ENCODE results near the gene RPS18. TPM values are rescaled to one million over a fixed set of nuclear protein-coding genes. Genes with fewer than 3 reads are reported as not detected.
"Not testable (repeated sequence)": the region's sequence is repeated elsewhere in the genome, so short reads cannot be mapped to it uniquely, and the experiment has no call there.

The RPS18 gene
- total RNA-seq, 6 experiments from 2014 or later = 504 to 932 (median 612) TPM

GRCh38 chr6:33279257-33279695, 7.4 kb downstream of the RPS18 start:
- intact Hi-C loops (cut with DNase I) = no loop called here
- ATAC-seq = peak in 3 of 4 donors; percentile 8 to 17 (median 13)
- TF ChIP-seq POLR2A (IDR thresholded peaks at IDR 0.05) = no peak
- no peak for TF ChIP-seq CTCF (IDR thresholded peaks at IDR 0.05)
- peaks cover 2 to 25% (median 12%) of the 10 kb centered on the region in 4 donors for H3K4me1 ChIP-seq
- H3K36me3 ChIP-seq = peaks cover 0 to 36% (median 7%) of the 10 kb centered on the region in 4 donors
- H3K9me3 ChIP-seq = no peaks in the 10 kb centered on the region
- DNase-seq = no peak
- H3K27me3 ChIP-seq = no peaks in the 10 kb centered on the region
- H3K4me3 ChIP-seq = no peak overlapping the region
- WGBS (ENCODE audit: insufficient coverage, low coverage, low lambda C conversion rate, missing lambda C conversion rate) = 20% methylated on average over 1 of the region's 13 CpGs
- no peak overlapping the region for H3K27ac ChIP-seq

GRCh38 chr6:33279971-33280511, 8.2 kb downstream of the RPS18 start:
- H3K4me3 ChIP-seq = no peak overlapping the region
- peaks cover 0 to 37% (median 7%) of the 10 kb centered on the region in 4 donors for H3K36me3 ChIP-seq
- 29% methylated on average over 1 of the region's 5 CpGs for WGBS (ENCODE audit: insufficient coverage, low coverage, low lambda C conversion rate, missing lambda C conversion rate)
- no peak for TF ChIP-seq POLR2A (IDR thresholded peaks at IDR 0.05)
- TF ChIP-seq CTCF (IDR thresholded peaks at IDR 0.05) = peak; percentile 17 to 36 (median 24)
- peaks cover 0 to 18% (median 8%) of the 10 kb centered on the region in 4 donors for H3K4me1 ChIP-seq
- DNase-seq (no peak), ATAC-seq (peak; percentile 12 to 50 (median 35))
- H3K9me3 ChIP-seq = no peaks in the 10 kb centered on the region
- H3K27me3 ChIP-seq = no peaks in the 10 kb centered on the region
- no peak overlapping the region for H3K27ac ChIP-seq
- intact Hi-C loops (cut with DNase I) = no loop called here

GRCh38 chr6:33280539-33280938, 8.7 kb downstream of the RPS18 start:
- intact Hi-C loops (cut with DNase I) = no loop called here
- H3K27me3 ChIP-seq = no peaks in the 10 kb centered on the region
- no peak for ATAC-seq
- peaks cover 0 to 38% (median 4%) of the 10 kb centered on the region in 4 donors for H3K36me3 ChIP-seq
- DNase-seq = no peak
- H3K27ac ChIP-seq = no peak overlapping the region
- no peak overlapping the region for H3K4me3 ChIP-seq
- H3K4me1 ChIP-seq = peaks cover 0 to 13% (median 6%) of the 10 kb centered on the region in 4 donors
- TF ChIP-seq CTCF (IDR thresholded peaks at IDR 0.05) = no peak
- TF ChIP-seq POLR2A (IDR thresholded peaks at IDR 0.05) = no peak
- WGBS (ENCODE audit: insufficient coverage, low coverage, low lambda C conversion rate, missing lambda C conversion rate) = no CpG with 5 or more reads among the region's 6 CpGs
- no peaks in the 10 kb centered on the region for H3K9me3 ChIP-seq

DNA sequence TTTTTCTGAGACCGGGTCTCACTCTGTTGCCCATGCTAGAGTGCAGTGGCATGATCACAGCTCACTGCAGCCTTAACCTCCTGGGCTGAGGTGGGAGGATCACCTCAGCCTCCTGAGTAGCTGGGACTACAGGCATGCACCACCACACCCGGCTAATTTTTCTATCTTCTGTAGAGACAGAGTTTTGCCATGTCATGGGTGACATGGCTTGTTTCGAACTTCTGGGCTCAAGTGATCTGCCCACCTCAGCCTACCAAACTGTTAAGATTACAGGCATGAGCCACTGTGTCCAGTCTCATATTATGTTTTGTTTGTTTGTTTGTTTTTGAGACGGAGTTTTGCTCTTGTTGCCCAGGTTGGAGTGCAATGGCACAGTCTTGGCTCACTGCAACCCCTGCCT, 13.3 kb downstream of the RPS18 start:
- peaks cover 0 to 37% (median 8%) of the 10 kb centered on the region in 4 donors for H3K36me3 ChIP-seq
- DNase-seq; H3K9me3 ChIP-seq; H3K27ac ChIP-seq; ATAC-seq; intact Hi-C loops (cut with DNase I); H3K4me3 ChIP-seq; H3K27me3 ChIP-seq: not testable (repeated sequence)
- 72% methylated on average over 4 of the region's 4 CpGs for WGBS (ENCODE audit: insufficient coverage, low coverage, low lambda C conversion rate, missing lambda C conversion rate)
- H3K4me1 ChIP-seq = peaks cover 0 to 12% (median 5%) of the 10 kb centered on the region in 4 donors

GRCh38 chr6:33286946-33287914, 15.4 kb downstream of the RPS18 start:
- WGBS (ENCODE audit: insufficient coverage, low coverage, low lambda C conversion rate, missing lambda C conversion rate) = 79% methylated on average over 15 of the region's 22 CpGs
- no peak for ATAC-seq
- no peak for TF ChIP-seq CTCF (IDR thresholded peaks at IDR 0.05)
- no peak for TF ChIP-seq POLR2A (IDR thresholded peaks at IDR 0.05)

More at GRCh38 chr6:33286946-33287914, 15.4 kb downstream of the RPS18 start:
- H3K9me3 ChIP-seq = no peaks in the 10 kb centered on the region
- peaks cover 0 to 48% (median 10%) of the 10 kb centered on the region in 4 donors for H3K36me3 ChIP-seq
- H3K27me3 ChIP-seq = no peaks in the 10 kb centered on the region
- peaks cover 0 to 16% (median 8%) of the 10 kb centered on the region in 4 donors for H3K4me1 ChIP-seq
- intact Hi-C loops (cut with DNase I) = no loop called here
- no peak overlapping the region for H3K4me3 ChIP-seq
- H3K27ac ChIP-seq = no peak overlapping the region
- no peak for DNase-seq
